Middle frontal gyrus (tissue), 1 donor: ENCODE measurements around the gene POLR3B.
A peak's percentile ranks its signal among the peaks of the same experiment; 100 is the strongest.

Experiments used
- DNase-seq: peaks from one replicate; pipeline ENCODE4 v3.0.0-alpha.2; 2015; ENCODE audit warnings: low spot score; ENCODE audit errors: extremely low spot score

Gene POLR3B

DNA sequence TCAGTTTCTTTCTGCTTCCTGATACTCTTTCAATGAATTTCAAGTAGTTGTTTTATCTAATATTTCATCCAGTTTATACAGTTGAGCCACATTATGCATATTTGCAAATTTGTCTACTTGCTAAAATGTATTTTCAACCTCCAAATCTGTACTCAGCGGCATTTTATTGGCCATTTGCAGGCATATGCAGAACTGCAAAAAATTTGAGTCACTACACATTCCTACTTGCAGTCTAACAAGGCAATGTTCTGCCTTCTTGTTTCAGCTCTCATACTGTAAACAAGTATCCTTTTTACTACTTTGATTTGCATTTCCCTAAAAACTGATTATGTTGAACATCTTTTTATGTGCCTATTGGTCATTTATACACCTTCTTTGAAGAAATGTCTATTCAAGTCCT lies 55.0 kb downstream of the POLR3B start:
- DNase-seq: no peak

GRCh38 chr12:106415134-106415533 lies 57.6 kb downstream of the POLR3B start:
- no peak for DNase-seq

DNA sequence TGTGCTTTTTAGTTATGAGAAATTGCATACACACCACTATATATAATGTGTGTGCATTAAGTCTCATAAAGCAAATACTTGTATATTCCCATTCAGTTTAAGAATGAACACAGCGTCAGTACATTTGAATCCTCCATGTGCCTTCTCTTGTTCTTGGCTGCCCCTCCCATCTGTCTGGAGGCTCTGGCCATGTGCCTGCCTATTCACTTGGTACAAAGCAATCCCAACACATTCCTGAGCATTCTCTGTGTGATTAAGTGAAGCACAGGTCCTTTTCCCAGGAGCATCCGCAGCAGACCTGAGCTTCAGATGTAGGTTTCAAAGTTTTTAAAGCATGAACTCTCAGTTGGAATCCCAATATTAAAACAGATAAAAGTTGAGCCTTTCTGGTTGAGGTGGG lies 58.7 kb downstream of the POLR3B start:
- DNase-seq: no peak

GRCh38 chr12:106417926-106418910 lies 60.7 kb downstream of the POLR3B start:
- no peak for DNase-seq

GRCh38 chr12:106418970-106419369 lies 61.4 kb downstream of the POLR3B start:
- DNase-seq: no peak

DNA sequence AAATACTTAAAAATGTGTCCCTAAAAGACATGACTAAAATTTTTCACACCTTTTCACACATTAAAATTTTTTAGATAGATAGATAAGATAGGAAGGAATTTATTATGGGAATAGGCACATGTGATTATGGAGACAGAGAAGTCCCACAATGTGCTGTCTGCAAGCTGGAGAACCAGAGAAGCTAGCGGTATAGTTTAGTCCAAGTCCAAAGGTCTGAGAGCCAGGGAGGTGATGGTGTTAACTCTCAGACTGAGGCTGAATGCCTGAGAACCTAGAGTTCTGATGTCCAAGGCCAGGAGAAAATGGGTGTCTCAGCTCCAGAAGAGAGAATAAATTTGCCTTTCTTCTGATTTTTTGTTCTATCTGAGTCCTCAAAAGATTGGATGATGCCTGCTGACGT lies 65.7 kb downstream of the POLR3B start:
- DNase-seq: no peak

DNA sequence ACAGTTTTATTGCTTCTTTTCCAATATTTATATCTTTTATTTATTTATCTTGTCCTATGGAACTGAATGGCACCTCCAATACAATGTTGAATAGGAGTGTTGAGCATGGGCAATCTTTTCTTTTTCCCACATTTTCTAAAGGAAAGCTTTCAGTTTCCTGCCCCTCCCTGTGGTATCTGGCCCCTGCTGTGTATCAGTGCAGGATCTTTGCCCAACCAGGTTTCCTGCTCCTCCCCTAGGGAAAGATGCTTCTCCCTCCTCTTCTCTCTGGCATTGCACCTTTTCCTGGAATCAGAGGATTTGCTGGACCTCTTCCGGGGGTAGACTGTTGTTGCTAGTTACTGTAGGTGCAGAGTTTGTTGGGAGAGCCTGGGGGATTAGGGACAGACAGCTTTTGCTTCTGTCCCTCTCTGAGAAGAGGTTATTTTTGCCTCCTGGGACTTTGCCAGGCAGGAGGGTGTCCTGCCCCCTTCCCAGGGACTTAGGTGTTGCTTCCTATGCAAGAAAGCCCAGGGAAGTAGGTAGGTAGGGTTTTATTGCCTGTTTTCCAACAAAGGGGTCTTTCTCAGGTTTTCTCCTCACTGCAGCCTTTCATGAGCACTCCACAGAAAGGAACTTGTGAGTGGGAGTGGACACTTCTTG lies 67.6 kb downstream of the POLR3B start:
- no peak for DNase-seq

GRCh38 chr12:106427917-106428316 lies 70.4 kb downstream of the POLR3B start:
- DNase-seq: no peak

DNA sequence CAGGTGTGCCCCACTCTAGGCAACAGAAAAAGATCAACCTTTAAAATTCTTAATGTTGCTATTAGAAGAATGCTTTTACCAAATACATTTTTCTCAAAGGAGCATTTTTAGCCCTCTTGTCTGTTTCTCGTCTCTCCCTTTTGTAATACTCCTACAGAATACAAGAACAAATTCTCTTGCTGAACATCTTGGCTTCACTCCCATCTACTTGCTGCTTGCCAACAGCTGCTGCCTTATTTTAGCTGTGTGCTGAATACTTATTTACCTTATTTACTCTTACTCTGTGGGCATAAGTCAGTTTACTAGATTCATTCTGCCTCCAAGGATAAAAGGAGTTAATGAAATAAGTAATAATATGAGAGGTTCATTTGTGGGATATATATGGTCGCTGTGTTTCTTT lies 70.8 kb downstream of the POLR3B start:
- peak; percentile 34 for DNase-seq

GRCh38 chr12:106429043-106429552 lies 71.5 kb downstream of the POLR3B start:
- no peak for DNase-seq

DNA sequence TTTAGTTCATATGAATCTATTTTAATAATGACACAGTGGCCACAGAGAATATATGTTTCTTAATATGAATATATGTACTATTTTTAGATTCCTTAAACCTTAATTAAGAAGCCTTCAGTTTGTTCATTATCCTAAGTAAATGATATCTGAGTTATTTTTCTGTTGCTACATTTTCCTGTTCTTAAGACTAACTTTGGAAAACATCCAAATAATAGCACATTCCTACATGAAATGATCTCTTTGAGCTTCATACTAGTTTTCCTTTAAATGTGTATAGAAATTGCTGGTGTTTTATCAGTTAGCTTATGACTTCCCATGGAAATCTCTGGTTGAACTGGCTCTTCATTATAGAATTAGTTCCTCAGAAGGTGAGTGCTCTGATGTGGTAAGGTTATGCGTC lies 72.1 kb downstream of the POLR3B start:
- DNase-seq: no peak

- no peak for DNase-seq
These were observed 74.4 kb downstream of the POLR3B start for GRCh38 chr12:106431839-106432411.

- no peak for DNase-seq
These were observed 75.5 kb downstream of the POLR3B start for GRCh38 chr12:106433055-106433454.

DNA sequence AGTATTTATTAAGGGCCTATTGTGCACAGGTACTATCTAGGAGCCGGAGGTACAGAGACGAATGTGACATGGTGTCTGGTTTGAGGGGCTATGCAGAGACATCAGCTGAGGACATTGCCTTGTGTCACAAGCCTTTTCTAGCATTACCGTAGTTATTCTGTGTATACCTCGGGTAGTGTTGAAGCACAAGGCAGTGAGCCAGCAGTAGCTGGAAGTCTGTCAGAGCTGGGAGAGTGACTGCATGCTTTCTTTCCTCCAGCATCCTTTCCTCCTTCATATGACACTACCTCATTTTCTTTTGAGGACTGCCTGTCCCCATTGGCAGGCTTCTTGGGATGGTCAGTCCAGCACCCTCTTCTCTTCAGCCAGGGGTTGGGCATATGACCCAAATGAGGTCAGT lies 77.0 kb downstream of the POLR3B start:
- no peak for DNase-seq

- no peak for DNase-seq
These were observed 78.6 kb downstream of the POLR3B start for GRCh38 chr12:106436164-106436563.

GRCh38 chr12:106442575-106442974 lies 85.0 kb downstream of the POLR3B start:
- no peak for DNase-seq

- DNase-seq: no peak
These were observed 87.5 kb downstream of the POLR3B start for GRCh38 chr12:106445053-106445452.

GRCh38 chr12:106445959-106446358 lies 88.4 kb downstream of the POLR3B start:
- no peak for DNase-seq

- no peak for DNase-seq
These were observed 89.0 kb downstream of the POLR3B start for GRCh38 chr12:106446419-106447092.

DNA sequence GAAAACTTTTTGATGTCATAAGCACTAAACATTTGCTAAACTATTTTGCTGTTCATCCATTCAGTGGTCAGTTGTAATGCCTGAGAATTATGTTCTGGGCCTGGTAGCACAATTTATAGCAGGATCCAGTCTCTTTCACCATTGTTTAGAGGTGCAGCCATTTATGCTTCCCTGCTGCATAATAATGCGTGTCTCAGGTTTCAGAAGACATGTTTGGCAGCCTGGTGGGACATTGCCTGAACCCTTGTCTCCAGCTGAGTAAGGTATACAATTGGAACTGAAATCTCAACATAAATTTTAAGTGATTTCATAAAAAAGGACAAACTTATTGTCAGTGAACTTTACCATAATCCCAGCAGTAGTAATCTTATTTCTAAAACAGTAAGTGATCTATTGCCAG lies 94.8 kb downstream of the POLR3B start:
- DNase-seq: no peak

GRCh38 chr12:106455111-106455510 lies 97.6 kb downstream of the POLR3B start:
- DNase-seq: no peak

DNA sequence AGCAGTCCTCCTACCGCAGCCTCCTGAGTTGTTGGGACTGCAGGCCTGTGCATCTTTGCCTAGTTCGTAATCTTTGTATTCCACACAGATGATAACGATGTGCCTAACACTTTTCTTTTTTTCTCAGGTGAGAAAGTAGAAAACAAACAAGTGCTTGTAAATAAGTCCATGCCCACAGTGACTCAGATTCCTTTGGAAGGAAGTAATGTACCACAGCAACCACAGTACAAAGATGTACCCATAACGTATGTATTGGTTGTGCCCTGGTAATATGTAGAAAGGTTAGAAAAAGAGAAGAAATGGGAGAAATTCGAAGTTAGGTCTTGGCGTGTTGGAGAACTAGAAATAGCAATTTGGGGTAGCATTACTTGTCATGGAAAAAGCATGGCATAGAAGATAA lies 101.6 kb downstream of the POLR3B start:
- no peak for DNase-seq
